Suppressor macrophage (primary cell): ENCODE measurements around the gene HOXA3.
A peak's percentile ranks its signal among the peaks of the same experiment; 100 is the strongest.

Source experiments
- DNase-seq, 4 experiments: peaks; one replicate each; pipeline ENCODE4 v3.0.0-alpha.2; 2020 to 2022

HOXA3 gene

DNA sequence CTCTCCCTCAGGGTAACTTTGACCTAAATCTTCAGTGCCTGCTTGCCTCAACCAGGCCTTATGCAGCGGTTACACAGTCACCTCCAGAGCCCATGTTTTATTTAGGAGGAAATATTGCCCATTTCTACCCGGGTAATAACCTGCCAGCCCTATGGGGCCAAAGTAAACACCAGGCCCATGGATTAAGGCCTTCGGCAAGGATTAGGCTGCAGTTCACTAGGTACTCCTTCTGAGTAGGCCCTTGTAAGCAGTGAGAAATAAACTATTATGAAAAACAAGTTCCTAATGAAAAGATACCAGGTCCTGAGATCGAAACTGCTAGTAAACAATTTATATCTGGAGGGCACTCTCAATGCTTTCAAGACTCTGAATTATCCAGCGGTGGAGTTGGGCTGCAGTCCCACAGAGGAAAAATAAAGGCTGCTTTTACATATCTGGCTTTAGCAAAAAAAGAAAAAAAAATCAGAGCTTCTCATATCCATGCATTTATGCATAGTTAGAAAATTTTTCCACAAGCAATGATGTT is 25.5 kb upstream of the HOXA3 start:
- no peak for DNase-seq

DNA sequence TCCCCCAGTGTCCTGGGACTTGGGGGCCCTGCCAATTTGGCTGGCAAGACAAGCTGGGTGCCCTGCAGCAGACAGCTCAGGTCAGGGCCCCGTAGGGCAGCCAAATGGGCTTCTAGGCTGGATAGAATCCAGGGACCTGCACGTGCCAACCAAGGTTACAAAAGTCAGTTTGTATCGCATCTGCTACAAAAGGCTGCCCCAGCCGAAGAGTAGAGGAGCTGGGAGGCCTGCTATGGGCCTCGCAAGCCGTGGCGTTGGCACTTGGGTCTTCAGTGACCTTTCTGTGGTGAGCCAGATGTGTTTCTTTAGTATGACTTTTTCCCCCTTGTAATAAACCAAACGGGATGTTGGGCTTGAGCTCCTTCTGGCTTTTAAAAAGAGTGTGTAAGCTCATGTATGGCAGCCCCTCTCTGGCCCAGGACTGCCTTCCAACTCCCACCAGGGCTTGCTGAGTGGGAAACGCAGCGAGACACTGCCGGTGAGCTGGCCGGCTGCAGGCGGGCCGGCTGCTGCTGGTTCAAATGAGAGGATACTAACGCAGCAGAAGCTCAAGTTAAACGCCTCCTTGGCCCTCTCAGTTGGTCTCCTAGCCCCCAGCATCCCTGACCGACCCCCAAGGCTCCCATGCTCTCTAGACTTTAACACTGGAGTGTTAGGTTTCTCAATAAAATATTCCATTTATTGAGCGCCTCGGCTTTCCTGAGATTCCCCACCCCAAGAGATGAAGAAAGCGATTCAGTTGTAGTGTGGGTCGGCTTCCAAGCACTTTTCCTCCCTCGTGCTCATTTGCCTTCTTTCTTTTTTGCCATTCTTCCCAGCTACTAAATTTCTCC is 24.8 kb upstream of the HOXA3 start:
- DNase-seq, result no peak

DNA sequence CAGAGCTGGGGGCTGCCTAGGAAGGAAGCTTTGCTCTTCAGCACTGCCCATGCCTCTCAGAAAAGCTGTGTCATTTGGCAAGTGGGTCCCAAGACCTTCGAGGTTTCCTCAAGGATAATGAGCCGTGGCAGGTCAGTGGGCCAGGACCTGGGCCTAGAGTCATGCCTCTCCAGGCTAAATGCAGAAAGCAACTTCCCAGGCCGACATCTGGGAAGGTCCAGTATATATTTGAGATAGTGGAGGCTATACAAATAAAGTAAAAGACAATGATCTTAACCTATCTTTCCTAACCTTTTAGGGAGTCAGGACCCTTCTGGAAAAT is 24.1 kb upstream of the HOXA3 start:
- DNase-seq, result no peak

DNA sequence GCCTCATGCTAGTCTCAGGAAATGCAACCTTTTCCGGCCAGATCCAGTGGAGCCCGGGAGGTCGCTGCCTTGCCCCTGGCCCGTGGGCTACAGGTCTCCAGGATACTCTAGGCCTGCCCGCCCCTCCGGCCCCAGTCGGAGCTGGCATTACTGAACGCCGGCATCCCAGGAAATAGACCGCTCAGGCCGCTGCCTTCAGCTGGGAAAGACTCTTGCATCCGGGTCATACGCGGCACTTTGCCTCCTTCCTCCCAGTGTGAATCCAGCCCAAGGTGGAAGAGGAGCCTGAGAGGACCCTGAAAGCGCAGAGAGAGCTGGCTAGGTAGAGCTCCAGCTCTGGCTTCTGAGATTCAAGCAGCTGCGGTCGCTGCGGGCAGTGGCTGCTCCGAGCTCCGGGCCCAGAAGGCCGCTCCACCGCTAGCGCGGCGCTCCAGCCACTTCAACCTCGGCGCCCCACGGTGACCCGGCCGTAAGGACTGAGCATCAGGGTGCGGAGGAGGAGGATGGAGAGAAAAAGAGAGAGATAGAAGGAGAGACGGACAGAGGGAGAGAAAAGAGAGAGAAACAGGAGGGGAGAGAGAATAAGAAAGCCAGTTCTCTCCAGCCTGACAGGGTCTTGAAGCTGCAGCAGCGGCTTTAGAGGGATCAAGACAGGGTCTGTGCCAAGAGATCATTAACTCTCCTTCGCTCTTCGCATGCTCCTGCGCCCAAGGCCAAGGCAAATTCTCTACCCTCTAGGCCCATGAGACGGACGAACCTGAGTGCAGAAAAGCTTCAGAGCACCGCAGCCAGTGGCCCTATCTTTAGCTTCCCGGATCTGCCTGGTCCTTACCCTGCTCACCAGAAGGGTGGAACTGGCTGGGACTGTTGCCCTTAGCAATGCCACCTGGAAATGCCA is 23.5 kb upstream of the HOXA3 start:
- DNase-seq, result no peak

DNA sequence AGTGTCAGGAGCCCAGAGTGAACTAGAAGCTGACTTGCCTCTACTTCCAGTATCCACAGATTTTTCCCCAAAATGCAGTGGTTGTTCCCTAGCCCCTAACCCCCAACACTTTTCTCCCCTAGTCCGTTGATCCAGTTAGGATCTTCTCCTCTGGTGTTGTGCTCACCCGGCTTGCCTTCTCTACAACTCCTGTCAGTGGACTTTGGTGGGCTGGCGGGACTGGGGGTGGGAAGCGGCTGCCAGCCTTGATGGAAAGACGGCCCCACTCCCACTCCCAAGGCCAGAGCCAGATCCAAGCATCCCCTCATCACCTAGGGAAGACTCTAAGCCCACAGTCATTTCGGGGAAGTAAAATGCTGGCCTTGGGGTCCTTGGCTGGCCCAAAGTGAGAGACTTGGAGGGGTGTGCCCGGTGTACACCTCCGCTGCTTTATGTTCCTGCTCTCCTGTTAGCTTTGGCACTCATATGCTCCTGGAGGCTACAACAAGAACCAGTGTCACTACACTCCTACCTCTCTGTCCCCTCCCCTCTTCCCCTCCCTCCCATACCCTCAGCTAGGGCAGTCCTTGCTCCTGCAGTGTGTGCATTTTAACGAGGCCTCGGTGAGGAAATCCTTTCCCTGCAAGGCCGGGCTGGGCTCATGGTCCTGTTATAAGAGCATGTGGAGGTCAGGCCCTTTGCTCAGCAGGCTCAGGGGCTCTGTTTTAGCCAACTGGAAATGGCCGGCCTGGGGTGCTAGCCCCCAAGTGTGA is 22.7 kb upstream of the HOXA3 start:
- no peak for DNase-seq

DNA sequence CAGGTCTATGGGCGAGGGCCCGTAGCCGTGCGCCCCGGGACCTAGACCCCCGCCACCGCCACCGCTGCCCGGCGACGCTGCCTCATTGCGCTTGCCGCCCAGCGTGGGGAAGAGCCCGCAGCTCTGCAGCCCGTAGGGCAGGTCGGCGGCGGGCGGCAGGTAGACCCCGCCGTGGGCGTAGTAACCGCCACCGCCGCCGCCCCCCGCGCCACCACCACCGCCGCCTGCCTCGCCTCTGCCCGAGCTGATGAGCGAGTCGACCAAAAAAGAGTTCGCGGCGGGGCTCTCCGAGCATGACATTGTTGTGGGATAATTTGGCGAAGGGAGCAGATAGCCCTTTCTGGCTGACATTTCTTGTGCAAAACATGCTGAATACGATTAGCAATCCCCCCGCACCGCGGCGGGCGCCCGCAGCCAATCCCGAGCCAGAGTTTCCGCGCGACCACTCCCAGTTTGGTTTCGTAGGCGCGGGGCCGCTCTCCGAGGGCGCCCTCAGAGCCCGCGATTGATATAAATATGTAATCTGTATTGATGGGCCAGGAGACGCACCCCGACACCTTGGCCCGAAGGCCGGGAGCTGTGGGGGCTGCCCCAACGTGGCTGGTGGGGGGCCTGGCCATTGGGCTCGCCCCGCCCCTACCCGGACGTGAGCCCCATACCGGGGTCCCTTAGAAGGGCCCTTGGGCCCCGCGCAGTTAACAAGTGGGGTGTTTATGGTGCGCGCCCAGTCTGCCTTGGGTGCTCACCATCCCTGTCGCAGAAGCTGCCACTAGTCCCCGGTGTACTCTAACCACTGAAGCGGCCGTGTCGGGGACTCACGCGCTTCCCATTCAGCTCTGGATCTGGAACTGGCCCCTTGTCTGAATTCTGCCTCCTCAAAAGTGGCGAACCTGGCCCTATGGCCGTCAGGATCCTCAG is 21.8 kb upstream of the HOXA3 start, which contains the start of gene HOXA10:
TSS of gene HOXA10 (minus strand) at position 365 of the 918 bp plus-strand sequence. CDS start at position 351, 14 bp downstream.
- peak in 1 of 4 experiments; percentile 6 for DNase-seq

DNA sequence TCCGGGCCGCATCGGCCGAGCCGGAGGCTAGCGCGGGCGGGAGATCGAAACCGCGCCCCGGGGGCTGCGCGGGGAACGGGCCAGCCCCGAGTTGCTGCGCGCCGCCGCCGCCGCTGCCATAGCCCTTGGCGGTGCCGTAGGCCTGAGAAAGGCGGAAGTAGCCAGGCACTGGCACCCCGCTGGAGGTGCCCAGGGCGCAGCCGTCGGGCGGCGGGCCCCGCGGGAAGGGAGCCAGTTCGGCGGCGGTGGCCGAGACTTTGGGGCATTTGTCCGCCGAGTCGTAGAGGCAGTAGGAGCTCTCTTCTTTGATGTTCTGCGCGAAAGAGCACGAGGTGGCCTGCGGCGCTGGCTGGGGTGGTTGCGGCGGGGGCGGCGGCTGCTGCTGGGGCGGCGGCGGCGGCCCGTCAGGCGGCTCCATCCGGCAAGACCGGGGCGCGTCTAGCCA is 21.1 kb upstream of the HOXA3 start:
- DNase-seq, result peak; percentile 62 to 84 (median 74)

DNA sequence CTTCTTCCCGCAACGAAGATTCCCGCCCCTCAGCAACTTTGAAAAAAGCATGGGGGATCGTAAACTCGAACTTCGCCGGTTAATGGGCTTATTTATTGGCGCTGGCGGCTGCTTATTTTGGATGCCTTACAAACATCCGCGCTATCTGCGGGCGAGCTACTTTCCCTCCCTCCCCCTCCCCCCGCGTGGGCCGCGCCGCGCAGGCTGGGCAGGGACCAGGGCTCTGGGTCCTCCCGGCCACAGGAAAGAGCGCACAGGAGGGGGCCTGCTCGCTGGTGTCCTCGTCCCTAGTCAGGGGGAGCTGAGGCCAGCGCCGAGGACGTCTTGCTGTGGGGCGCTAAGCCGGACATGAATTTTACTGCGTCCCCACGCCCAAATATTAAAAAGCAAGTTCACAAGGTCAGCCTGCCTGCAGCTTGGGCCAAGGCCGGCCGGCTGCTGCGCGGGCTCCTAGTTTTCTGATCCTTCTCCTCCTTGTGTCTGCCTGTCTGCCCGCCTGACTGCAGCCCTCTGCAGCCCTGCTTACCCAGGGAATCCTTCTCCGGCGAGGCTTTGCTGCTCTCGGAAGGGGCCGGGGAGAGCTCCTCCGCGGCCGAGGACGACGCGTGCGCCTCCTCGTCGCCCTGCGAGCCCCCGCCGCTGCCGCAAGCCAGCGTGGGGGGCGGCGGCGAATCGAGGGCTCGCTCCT is 20.6 kb upstream of the HOXA3 start:
- peak in 1 of 4 experiments; percentile 44 for DNase-seq

DNA sequence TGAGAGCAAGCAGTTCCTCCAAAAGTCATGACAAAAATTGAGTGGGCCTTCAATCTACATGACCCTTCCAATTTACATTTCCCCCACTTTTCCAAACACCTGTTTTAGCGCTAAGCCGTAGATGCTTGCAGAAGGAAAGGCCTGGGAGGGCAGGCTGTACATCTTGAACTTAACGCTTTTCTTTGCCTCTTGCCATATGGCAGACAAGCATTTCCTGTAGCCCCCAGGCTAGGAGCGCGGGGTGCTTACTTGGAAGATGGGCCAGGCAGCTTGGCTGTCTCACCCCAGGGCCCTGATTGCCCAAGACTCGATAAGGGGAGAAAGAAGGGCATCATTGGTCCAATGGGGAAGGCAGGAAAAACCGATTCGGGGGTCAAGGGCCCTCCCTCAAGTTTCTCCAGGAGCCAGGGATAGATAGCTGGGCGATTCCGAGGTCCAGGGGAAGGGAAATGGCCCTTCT is 20.0 kb upstream of the HOXA3 start:
- DNase-seq, result peak in 1 of 4 experiments; percentile 5

DNA sequence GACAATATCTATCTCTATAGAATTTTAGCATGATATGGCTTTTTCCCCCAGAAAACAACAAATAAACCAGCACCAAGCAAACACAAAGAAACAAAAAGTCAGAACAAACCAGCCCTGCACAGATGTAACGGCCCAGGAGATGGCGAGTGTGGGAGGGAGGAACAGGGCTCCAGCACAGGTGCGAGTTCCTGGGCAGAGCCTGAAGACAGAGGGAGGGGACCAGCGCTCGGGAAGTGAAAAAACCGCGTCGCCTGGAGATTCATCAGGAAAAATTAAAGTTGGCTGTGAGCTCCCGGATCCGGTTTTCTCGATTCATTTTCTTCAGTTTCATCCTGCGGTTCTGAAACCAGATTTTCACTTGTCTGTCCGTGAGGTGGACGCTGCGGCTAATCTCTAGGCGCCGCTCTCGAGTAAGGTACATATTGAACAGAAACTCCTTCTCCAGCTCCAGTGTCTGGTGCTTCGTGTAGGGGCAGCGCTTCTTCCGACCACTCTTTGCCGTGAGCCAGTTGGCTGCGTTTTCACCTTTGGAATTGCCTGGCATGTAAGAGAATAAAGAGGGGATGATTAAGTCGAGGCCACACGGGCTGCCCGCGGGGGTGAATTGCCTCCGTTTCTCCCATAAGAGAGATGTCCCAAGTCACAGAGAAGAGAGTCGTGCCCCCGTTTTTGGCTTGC is 19.4 kb upstream of the HOXA3 start:
- DNase-seq, result peak in 1 of 4 experiments; percentile 36

DNA sequence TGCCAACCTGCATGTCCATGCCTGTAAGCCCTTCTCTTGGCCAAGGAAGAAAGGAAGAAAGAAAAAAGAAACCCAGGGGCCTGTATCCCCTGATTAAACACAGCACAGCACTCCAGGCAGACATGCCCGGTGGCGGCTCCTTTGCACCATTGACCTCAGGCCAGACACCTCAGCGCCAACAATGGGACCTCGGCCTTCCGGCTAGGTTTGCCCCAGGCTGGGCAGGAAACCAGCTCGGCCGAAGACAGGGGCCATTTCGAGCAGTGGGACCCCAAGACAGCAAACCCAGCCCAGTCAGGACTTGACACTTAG is 18.9 kb upstream of the HOXA3 start:
- peak in 1 of 4 experiments; percentile 10 for DNase-seq

DNA sequence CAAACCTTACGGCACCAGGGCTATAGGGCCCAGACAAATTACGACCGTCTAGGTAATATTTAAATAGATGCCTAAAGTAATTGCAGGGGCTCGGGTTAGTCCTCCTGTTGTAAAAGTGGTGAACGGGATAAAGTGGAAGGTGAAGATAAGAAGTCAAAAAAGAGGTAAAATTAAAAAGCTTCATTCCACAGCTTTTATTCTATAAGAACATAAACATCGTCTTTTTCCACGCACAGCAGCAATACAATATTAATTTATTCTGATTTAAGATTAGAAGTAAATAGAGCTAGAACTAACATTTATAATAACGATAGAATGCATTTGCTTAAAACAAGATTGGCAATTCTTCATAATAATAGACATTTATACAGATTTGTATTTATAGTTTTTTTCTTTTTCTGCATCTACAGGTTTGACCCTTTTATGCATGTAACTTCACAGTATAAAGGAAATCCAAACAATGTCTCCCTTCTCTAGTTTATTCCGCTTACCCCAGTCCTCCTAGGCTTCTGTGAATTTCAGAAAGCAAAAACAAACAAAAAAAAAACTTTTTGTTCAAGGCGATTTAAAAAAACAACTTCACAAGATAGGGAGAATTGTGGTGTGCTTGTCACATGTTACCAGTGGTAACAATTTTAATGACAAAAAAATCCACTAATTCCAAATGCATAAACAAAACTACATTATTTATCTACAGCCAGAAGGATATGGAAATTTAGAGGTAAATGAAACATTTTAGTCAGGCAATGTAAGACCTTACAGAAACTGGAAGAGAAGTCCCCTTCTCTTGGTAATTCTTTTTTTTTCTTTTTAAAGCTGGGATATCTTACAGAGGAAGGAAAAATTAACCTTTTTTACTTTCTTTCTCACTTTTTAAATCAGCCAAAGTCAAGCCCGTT is 18.3 kb upstream of the HOXA3 start:
- DNase-seq, result no peak

DNA sequence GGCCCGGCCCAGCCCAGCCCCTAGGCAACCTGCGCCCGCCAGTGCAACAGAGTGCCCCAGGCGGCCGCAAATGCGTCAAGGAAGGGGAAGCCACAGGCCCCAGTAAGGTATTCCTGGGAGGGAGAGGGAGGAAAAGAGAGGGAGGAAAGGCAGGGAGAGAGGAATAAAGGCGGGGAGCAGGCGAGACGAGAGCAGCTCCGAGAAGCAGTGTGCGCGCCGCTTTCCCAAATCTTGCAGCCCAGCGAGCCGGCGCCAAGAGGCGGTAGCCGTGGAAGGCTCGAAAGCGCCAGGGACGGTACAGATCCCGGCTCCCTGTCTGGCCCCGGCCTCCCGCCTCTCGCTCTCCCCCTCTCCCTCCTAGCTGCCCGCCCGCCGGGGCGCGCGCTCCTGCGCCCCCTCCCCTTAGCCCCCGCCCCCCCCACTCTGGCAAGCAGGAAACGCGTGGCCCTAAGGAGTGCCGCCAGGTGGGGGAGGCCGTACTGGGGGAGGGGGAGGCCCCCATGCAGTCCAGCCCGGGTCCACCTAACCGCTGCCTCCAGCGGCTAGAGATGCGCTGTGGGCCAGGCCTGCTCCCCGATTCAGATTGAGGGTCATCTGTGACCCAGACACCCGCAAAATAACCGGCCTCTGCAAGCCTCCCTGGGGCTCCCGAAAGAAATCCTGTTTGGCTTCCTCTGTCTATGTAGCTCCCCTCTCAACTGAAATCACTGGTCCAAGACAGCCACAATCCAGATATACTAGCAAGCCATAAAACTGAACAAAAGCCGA is 17.5 kb upstream of the HOXA3 start:
- DNase-seq, result peak in 2 of 4 experiments; percentile 33 to 45

DNA sequence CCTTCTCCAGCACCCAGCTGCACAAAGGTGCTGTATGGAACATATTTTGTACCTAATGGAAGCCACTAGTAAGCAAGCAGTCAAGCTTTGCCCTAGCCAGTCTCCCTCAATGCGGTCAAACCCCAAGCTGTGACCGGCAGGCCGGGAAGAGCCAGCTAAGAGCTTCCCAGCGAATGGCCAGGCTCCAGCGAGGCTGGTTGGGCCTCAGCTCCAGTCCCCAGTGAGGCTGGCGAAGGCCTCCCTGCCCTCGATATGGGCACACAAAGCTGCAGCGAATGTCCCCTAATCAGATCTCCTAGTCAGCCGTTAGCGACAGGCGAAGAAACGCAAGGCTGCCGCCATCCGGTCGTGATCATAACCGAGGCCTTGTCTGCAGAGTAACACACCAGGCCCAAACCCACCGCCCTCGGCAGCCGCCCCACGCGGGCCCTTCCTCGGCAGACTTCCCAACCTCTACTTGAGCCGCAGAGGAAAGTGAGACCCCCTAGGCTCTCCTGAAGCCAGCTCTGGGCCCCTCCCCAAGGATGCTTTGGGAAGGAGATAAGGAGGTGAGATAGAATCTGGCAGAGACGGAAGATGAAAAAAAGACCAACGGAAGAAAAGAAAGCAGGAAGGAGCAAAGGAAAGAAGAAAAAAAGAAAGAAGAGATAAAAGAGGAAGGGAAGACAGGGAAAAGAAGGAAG is 16.0 kb upstream of the HOXA3 start:
- peak in 2 of 4 experiments; percentile 51 for DNase-seq

DNA sequence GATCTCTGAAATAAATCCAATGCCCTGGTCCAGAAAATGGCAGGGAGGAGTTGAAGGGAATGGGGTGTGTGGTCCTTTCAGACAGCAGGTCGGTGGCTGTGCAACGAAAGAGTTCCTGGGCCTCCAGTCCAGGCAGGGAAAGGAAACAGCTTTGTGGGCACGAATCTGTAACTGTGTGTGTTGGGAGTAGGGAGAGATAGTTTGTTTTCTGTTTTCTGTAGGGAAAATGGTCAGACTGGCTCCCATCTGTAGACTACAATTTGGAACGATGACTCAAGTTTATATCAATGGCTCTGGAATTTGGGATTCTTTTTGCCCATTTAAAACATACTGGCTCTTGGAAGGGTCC is 15.5 kb upstream of the HOXA3 start:
- no peak for DNase-seq

DNA sequence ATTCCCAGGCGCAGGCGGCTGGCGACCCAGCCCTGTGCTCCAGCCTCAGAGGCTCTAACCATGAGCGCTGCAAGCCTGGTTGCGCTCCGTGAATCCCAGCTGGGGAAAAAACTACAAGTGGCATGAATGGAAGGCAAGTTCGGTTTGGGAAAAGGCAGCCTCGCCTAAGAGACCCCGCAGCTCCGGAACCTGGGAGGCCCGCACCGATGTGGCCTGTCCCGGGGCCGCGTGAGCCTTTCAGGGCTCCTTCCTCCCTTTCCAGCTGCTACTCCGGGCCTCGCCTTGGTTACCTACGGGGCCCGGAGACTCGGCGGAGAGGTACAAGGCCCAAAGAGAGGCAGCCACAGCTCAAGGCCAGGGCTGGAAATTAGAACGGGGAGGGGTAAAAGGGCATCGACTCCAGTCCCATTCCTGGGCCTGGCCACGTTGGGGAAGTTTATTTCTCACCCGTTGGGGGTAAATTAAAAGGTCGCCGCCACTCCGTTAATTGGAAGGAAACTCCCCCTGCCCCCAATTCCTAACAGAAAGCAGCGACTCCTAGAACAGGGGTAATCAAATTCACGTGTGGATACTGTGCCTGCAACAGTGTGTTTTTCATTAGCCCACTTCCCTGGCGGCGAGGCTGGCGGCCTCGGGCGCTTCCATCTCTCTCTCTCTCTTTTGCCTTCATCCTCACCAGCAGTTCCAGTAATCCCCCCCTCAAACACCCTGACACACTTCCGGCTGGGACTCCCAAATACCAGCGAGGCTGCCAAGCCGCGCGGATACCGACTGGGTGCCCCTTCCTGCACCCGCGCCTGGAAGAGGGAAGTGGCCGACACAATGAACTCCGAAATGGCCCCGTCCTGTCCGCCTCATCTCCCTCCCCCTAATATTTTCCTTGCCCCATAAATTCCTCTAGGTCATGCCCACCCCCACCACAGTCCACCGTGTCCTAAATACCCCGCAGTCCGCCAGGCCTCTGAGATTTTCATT is 14.4 kb upstream of the HOXA3 start:
- DNase-seq, result peak in 1 of 4 experiments; percentile 45
